ENCODE results near the gene MTHFS.
"Not testable (repeated sequence)": the region's sequence is repeated elsewhere in the genome, so short reads cannot be mapped to it uniquely, and the experiment has no call there.

Gene MTHFS

DNA sequence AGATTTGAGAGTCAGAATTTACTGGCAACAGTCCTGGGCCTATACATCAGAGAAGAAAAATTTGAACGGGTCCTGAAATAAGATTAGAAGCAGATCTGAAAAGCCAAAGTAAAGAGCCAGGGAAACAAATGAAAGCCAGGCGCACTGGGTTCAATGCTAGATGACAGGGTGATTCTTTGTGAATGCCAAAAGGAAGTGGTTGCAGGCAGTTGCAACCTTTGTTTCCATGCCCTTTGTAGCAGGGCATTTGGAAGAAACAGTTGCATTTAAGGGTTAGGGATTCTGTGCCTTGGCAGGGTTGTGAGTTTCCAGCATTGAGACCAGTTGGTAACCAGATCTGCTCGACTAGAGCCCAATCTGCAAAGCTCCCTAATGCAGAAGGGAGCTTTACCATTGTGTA is 36.4 kb upstream of the MTHFS start:
- in situ Hi-C loops (cut with MboI; ENCODE audit: low sequenced_read_pairs, unreplicated experiment) = no loop called here
- no peak for DNase-seq (ENCODE audit: low spot score)
- TF ChIP-seq, protein P1, sequence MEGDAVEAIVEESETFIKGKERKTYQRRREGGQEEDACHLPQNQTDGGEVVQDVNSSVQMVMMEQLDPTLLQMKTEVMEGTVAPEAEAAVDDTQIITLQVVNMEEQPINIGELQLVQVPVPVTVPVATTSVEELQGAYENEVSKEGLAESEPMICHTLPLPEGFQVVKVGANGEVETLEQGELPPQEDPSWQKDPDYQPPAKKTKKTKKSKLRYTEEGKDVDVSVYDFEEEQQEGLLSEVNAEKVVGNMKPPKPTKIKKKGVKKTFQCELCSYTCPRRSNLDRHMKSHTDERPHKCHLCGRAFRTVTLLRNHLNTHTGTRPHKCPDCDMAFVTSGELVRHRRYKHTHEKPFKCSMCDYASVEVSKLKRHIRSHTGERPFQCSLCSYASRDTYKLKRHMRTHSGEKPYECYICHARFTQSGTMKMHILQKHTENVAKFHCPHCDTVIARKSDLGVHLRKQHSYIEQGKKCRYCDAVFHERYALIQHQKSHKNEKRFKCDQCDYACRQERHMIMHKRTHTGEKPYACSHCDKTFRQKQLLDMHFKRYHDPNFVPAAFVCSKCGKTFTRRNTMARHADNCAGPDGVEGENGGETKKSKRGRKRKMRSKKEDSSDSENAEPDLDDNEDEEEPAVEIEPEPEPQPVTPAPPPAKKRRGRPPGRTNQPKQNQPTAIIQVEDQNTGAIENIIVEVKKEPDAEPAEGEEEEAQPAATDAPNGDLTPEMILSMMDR (IDR thresholded peaks at IDR 0.05; ENCODE audit: borderline replicate concordance, control extremely low read depth, extremely low read depth, insufficient read depth, missing control alignments) = no peak

DNA sequence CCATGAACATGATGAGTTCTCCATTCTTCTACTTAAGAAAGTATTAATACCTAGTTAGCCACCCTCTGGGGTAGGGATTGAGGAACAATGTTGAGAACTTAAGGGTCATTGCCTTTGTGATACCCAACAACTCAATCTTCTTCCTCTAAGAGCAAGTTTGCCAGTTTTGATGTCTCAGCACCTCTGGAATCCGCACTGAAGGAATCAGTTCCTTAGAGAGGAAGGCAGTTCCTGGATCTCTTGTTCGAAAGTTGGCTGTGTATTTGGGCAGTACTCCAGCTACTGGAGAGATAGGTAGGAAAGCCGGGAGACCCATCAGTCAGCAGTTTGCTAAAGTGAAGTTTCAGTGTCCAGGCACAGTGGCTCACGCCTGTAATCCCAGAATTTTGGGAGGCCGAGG is 35.6 kb upstream of the MTHFS start:
- in situ Hi-C loops (cut with MboI; ENCODE audit: low sequenced_read_pairs, unreplicated experiment) = no loop called here
- no peak for DNase-seq (ENCODE audit: low spot score)
- TF ChIP-seq, protein P1 (IDR thresholded peaks at IDR 0.05; ENCODE audit: borderline replicate concordance, control extremely low read depth, extremely low read depth, insufficient read depth, missing control alignments) = no peak

DNA sequence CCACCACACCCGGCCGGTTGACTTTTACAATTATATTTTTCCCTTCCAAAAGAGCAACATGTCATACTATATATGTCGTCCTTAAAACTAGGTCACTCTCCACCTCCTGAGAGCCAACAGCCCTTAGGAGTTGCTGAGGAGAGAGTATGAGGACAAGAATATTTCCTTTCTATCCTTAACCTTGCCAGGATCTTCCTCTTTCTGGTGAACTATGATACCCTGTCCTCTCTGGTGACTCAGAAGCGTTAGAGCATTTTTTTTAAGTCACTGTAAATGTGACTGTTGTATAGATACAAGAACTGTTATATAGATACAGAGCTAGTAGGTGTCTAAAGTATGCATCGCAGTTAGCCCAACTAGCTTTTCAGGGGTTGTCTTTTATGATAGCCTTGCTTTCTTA is 33.7 kb upstream of the MTHFS start:
- in situ Hi-C loops (cut with MboI; ENCODE audit: low sequenced_read_pairs, unreplicated experiment) = no loop called here
- no peak for DNase-seq (ENCODE audit: low spot score)
- TF ChIP-seq, protein P1 (IDR thresholded peaks at IDR 0.05; ENCODE audit: borderline replicate concordance, control extremely low read depth, extremely low read depth, insufficient read depth, missing control alignments) = no peak

DNA sequence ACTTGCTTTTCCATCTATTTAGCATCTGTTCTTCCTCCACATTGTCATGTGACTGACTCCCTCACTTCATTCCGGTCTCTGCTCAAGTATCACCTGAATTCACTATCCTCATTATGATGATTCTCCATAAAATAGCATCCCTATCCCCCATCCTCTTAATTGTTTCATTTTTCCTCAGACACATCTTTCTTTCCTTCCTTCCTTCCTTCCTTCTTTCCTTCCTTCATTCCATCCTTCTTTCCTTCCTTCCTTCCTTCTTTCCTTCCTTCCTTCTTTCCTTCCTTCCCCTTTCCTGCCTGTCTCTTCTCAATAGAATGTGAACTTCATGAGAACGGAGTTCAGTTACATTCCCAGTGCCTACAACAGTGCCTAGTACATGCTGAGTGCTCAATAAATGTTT is 32.6 kb upstream of the MTHFS start:
- in situ Hi-C loops (cut with MboI; ENCODE audit: low sequenced_read_pairs, unreplicated experiment) = no loop called here
- TF ChIP-seq, protein P1 (IDR thresholded peaks at IDR 0.05; ENCODE audit: borderline replicate concordance, control extremely low read depth, extremely low read depth, insufficient read depth, missing control alignments) = no peak
- DNase-seq (ENCODE audit: low spot score) = no peak

DNA sequence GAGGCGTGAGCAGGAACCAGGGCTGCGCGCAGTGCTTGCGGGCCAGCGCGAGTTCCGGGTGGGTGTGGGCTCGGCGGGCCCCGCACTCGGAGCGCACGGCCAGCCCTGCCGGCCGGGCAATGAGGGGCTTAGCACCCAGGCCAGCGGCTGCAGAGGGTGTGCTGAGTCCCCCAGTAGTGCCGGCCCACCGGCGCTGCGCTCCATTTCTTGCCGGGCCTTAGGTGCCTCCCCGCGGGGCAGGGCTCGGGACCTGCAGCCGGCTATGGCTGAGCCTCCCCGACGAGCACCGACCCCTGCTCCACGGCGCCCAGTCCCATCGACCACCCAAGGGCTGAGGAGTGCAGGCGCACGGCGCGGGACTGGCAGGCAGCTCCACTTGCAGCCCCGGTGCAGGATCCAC is 29.3 kb upstream of the MTHFS start:
- in situ Hi-C loops (cut with MboI; ENCODE audit: low sequenced_read_pairs, unreplicated experiment) = not testable (repeated sequence)

DNA sequence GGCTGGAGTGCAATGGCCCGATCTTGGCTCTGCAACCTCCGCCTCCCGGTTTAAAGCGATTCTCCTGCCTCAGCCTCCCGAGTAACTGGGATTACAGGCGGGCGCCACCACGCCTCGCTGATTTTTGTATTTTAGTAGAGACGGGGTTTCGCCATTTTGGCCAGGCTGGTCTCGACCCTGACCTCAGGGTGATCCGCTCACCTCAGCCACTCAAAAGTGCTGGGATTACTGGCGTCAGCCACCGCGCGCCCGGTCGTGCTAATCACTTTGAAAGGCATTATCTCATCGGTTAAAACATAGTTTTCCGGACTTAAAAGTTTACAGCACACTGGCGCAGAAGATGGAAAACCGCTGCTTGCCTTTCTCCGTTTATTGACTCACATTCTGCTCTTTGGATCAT is 27.6 kb upstream of the MTHFS start:
- no peak for DNase-seq (ENCODE audit: low spot score)
- in situ Hi-C loops (cut with MboI; ENCODE audit: low sequenced_read_pairs, unreplicated experiment) = no loop called here
- TF ChIP-seq, protein P1 (IDR thresholded peaks at IDR 0.05; ENCODE audit: borderline replicate concordance, control extremely low read depth, extremely low read depth, insufficient read depth, missing control alignments) = no peak

More for the DNA sequence above, 29.3 kb upstream of the MTHFS start:
- not testable (repeated sequence) for DNase-seq (ENCODE audit: low spot score)

DNA sequence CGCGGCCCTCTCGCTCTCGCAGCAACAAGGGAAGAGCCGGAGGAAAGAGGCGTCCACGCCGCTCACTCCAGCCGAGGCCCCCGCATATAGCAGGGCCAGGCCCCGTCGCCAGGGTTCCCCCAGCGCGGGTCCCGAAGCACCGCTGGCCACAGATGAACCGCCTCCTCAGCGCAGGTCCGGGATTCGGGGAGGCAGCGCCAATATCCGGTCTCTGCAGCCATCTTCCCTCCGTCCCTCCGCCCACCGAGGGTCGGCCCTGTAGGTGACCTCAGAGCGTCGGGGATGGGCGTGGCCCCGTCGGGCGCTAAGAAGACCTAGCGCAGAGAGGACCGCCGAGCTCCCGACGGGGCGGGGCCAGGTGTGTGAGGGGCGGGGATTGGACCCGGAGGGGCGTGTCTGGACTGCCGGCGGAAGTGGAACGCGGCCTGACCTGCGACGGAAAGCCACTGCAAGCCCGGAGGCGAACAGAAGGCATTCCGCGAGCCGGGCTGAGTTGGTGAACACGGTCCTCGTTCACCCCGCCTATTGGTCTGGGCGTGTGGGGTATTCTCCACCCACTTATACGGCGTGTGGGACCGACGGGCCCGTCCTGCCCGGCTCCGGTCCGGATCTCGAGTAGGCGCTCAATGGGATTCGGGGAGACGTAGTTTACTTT is 26.8 kb upstream of the MTHFS start:
- DNase-seq (ENCODE audit: low spot score) = peak; percentile 100
- TF ChIP-seq, protein P1 (IDR thresholded peaks at IDR 0.05; ENCODE audit: borderline replicate concordance, control extremely low read depth, extremely low read depth, insufficient read depth, missing control alignments) = no peak

More for the DNA sequence above, 26.8 kb upstream of the MTHFS start:
- in situ Hi-C loops (cut with MboI; ENCODE audit: low sequenced_read_pairs, unreplicated experiment) = no loop called here
